ENCODE results near the gene CCL20.
"Not testable (repeated sequence)": the region's sequence is repeated elsewhere in the genome, so short reads cannot be mapped to it uniquely, and the experiment has no call there.

Gene CCL20

DNA sequence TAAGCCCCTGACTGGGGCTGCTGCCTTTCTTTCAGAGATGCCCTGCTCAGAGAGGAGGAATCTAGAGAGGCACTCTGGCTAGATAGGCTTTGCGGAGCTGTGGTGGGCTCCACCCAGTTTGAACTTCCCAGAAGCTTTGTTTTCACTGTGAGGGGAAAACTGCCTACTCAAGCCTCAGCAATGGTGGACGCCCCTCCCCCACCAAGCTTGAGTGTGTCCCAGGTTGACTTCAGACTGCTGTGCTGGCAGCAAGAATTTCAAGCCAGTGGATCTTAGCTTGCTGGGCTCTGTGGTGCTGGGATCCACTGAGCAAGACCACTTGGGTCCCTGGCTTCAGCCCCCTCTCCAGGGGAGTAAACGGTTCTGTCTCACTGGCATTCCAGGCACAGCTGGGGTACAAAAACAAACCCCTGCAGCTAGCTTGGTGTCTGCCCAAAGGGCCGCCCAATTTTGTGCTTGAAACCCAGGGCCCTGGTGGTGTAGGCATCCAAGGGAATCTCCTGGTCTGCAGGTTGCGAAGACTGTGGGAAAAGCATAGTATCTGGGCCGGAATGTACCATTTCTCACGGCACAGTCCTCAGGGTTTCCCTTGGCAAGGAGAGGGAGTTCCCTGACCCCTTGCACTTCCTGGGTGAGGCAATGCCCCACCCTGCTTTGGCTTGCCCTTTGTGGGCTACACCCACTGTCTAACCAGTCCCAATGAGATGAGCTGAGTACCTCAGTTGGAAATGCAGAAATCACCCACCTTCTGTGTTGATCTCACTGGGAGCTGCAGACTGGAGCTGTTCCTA, 25.9 kb downstream of the CCL20 start:
- DNase-seq: not testable (repeated sequence)

DNA sequence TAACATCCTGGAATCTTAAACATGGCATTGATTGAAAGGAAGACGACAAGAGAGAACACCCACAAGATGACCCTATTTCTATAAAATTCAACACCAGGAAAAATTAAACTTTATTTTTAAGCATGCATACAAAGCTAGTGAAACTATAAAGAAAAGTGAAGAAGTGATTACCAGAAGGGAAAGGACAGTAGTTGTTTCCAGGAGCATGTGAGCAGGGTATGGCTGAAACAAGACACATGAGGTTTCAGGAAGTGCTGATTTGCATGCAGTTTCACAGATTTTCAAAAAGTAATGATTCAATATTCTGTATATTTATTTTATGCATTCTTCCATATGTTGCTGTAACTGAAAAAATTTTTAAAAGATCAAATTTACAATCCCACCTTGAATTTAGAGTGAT, 33.2 kb downstream of the CCL20 start:
- no peak for DNase-seq

DNA sequence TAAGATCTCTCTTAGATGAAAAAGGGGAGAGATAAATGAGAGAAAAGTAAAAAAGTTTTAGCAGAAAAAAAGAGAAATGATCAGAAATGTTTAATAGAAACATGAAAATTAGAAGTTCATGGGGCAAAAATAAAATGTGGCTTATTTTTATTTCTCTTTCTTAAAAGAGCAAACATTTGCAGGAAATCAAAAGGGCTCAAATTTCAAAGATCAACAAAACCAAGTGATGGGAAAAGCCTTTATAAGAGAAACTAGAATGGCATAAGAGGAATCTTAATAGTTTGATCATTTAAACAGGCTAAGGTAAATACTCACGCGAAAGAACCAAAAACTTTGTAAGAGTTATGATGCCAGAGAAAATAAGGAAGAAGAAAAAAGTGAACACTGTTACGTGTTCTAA, 34.5 kb downstream of the CCL20 start:
- DNase-seq: no peak

DNA sequence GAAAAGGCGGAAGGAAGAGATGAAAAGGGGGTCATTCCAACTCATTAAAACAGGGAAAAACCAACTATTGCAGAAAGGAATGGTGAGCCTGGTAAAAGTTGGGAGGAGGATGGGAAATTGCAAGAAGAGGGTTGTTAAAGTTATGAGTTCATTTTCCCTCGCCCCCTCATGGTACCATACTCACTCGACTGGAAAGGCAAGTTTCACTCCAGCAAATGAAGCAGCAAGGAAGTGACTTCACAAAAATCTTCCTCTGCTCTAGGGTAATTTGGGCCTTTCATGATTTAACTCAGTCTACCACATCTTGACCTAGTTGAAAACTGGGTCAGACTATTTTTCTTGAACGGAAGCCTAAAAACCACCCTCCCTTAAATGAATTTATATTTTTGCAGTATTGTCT, 34.9 kb downstream of the CCL20 start:
- no peak for DNase-seq

DNA sequence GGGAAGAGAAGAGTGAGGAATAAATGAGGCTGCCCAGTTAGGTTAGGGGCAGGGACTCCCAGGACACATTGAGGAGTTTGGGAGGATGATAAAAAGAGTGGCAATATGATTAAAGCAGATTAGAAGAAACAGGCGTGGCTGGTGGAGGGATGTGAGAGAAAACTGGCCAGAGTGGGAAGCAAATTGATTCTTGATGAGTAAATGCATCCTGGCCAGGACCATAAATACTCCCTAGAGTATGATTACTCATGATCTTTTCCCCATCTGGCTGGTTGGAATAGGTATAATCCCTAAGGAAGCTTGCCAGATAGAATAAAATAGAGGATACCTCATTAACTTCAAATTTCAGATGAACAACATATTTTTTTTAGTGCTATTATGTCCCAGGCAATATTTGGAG, 36.3 kb downstream of the CCL20 start:
- DNase-seq: no peak

DNA sequence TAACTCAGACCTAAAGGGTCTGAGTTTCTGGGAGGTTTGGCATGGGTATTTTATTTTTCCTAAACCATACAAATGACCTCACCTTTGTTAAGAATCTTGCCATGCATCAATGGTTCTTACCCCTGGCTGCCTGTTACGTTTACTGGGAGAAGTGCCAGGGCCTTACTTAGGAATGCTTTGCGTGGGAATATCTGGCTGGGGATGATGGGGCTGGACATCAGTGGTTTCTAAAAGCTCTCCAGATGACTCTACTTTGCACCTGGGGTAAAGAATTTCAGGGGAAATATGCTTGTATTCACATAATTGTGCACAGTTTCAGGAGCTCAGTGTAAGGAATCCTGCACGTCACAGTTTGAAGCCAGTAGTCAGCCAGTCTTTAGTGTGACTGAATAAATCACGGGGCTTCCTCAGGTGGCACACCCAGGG, 39.6 kb downstream of the CCL20 start:
- no peak for DNase-seq

DNA sequence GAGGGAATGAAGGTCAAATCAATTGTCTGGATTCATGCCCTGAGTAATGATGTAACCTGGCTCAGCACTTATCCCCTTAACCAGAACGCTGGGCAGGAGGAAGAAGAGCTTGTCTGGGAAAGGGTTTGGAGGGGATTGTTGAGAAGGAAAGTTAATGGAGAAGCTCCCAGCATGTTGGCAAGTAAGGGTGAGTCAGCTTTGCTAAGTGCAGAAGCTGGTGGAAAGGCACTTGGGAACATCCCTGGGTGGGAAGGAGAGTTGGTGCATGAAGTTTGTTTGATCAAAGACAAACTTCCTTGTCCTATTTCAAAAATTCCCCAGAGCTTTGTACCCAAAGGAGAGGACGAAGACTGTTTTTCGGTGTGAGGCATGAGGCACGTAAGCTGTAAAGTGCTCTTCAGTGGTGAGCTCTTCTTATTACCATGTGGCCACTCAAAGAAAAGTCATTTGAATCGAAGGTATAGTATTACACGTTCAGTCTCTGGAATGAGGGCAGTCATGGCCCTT, 40.2 kb downstream of the CCL20 start:
- DNase-seq: no peak

DNA sequence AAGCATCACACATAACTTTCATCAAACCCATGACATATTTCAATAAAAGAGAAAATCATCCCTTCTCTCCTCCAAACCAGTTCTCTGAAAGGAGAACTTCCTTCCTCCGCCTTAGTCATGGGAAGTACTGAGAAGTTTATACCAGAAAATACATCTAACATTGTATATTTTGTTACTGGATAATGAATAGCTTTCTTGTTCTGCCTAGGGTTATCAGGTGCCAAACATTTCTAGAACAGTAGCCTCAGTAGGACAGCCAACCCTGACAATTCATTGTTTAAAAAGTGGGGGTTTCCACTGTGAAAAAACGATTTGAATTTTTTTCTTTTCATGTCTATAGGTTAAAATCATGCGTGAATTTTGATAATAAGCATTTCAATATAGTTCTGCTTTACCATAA, 41.8 kb downstream of the CCL20 start:
- no peak for DNase-seq

DNA sequence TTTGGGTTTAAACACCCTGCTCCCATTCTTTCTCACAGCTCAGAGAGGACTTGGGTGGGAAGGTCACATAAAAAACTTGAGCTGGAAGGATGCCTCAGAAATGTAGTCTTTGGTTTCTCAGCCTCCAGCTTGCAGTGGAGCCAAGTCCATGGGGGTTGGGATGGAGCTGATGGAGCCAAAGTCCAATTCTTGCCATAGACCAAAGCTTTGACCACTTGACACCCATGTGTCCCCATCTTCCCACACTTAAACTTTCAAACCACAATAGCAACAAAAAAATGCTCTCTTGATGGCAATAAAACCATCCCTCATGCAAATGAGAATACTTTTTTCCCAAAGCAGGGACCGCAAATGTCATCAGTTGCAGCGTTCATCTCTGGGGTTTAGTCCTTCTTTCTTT, 43.1 kb downstream of the CCL20 start:
- no peak for DNase-seq

DNA sequence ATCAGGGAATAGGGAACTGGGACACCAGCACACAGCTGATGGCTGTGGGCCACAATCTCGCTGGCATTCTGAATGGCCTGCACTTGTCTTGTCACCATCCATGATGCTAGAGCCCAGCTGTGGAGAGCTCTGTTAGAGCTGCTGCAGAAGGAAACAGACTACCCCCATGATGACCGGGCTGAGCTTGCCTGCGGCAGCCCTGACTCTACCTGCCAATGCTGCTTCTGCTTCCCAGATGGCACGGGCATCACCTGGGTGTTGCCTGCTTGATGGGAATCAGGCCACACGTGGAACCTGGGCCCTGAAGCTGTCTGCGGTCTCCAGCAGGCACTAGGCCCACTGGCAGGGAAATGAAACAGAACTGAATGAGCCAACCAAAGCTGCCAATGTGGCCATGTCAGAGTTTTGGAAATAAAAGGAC, 46.6 kb downstream of the CCL20 start:
- DNase-seq: no peak

DNA sequence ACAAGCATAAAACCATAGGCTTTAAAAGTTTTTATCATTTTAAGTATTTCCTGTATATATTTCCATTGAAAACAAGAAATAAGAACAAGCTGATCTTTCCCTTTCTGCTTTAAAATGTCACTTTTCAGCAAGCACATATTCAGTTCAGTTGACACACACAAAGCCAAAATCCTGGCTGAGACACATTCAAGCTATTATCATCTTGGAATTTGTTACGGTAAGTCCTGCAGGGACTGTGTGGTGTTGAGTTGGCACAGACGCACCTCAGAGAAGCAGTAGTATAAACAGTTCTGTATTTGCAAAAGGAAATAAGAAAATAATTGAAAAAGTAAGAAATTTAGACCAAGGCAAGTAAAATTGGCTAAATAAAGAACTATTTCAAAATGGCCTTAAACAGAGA, 47.4 kb downstream of the CCL20 start:
- DNase-seq: no peak

DNA sequence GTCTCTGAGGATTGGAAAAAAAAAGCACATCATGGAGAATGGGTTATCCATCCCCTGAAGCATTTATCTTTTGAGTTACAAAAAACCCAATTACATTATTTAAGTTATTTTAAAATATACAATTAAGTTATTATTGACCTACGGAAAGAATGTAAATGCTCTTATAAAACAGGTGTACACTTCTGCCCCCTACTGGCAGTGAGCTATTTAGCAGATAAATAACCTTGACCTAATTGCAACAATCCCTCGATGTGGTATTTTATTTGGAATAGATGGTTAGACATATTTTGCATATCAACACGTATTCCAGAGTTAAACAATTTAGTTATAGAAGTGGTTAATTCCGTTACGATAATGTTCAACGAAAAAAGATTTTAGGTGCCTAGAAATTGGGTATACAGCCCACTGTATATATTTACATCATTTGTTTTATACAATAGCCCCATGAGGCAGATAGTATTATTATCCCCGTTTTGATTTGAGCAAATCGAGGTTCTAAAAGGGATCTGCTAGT, 48.6 kb downstream of the CCL20 start:
- no peak for DNase-seq

DNA sequence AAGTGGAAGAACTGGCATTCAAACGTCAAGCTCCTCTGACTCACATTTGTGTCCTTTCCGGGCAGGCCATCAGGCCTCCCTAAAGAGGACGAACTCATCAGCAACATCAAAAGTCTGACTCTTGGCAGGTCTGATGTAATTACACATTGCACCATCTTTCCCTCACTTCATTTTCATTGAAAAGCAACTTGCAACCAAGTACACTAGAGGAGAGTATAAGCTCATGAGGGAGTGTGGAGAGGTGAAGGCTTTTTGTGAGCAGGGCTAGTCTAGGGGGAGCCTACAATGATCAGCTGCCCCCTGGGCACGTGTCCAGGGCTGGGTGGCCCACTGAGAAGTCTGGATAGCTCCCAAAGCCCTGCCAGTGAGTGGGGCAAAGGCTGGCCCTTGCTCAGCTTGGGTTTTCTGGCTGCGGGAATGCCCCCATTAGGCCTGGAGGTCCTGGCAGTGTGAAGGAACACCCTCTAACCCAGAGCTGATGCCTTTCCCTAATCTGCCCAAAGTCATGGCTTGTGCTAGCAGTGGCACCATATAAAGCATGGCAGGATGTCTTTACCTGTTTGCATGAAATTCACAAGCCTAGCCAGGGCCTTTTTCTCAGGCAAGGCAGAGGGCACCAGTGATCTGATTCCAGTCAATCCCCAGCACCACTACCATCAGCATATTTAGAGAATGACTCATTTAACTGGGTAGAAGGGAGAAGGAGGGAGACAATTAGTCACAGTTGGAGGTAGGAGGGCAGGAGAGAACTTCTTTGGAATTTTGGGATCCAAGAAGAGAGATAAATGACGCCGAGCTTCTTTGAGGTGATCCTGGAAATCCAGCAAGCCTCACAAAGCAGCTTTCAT, 49.3 kb downstream of the CCL20 start:
- no peak for DNase-seq

DNA sequence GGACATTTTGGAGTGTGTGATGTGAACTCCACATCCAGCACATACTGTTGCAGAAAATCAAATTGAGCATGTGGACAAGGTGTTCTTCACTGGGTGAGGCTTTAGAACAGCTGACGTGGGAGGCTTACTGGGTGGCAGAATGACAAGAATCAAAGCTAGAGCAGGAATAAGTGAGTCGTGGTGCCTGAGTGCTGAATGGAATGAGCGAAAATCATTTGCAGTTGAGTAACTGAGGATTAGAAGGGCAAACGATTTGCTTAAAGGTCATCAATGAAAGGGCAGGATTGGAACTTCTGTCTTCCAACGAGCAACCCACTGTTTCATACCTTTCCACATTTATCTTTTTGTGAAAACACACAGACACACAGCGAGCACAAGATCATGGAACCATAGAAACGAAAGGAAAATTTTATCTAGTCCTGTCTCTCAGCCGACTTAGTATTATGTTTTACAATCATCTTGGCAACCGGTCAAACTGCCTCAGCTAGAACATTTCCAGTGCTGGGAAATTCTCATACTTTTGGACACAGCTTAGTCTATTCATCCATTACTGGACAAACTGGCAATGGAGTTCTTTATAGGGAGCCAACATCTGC, 50.6 kb downstream of the CCL20 start:
- no peak for DNase-seq

DNA sequence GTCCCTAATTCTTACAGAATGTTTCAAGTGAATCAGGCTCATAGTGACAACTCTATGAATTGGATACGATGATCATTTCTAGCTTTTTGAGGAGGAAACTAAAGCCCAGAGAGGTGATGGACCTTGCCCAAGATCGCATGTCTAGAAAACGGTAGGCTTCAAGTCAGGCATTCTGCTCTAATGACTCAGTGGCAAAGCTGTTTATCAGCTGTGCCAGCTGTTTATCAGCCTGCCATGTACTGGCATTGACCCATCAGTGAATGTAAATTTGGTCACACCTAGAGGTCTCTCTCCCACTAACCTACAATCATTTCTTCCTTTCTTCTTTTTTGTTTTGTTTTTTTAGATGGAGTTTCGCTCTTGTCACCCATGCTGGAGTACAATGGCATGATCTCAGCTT, 51.6 kb downstream of the CCL20 start:
- DNase-seq: no peak

Measured in activated CD4-positive, alpha-beta T cell treated with anti-CD3 and anti-CD28 coated beads for 1 hour (primary cell).